Ramos (cell line): ENCODE measurements around the gene ZRANB1.
"Not testable (repeated sequence)": the region's sequence is repeated elsewhere in the genome, so short reads cannot be mapped to it uniquely, and the experiment has no call there.

Experiments
- in situ Hi-C: fragments of 300-500 bp; cut with MboI; formaldehyde crosslinking; loops from one replicate; pipeline ENCODE4 v1.14.3; 2022; ENCODE audit warnings: low sequenced_read_pairs; ENCODE audit not compliant: unreplicated experiment

Gene ZRANB1

DNA sequence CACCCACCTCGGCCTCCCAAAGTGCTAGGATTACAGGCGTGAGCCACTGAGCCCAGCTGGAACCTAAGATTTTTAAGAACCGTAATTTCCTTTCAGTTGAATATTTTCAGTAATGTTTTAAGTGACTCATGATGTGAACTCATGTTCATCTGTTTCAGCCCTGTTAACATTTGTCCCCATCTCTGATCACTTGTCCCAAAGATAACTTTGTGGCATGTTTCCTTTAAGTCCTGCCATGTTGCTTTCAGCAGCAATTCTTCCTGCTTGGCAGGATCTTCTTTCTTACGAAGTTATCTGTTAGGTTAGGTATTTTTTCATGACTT, 19.3 kb downstream of the ZRANB1 start:
- in situ Hi-C loops = no loop called here

DNA sequence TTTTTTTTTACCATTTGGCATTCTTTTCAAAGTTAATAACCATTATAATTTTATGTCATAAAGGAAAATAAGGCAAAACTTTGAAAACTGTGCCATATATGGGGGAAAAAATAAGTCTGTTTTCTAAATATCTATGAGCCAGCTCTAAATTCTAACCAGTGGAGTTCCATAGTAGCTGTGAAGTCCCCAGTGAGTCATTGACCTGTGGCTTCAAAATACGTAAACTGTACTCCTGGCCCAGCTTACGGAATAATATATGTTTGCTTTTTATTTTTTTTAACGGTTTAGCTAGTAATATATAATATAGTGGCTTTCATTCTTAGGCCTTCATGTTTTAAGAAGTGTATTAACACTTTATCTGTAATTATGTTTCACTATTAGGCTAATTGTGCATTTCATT, 20.5 kb downstream of the ZRANB1 start:
- in situ Hi-C loops = no loop called here

GRCh38 chr10:124963866-124964720, 22.2 kb downstream of the ZRANB1 start:
- in situ Hi-C loops = no loop called here

DNA sequence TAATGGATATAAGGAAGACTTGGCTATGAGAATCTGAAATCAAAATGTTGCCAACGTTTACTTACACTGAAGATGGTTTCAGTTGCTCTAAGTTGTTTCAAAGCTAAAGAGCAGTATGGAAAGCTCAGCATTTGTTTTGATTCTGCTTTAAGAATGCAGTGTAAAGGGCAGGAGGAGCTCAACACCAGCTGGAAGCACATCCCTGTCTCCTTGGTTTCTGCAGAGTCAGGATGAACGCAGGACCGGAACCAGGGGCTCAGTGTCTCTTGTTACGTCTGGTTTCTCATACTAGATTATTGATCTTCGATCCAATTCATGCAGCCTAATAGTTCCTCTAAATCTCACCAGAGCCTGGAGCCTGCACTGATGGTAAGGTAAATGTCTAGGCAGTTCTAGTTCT, 24.1 kb downstream of the ZRANB1 start:
- in situ Hi-C loops = no loop called here

GRCh38 chr10:124967255-124967654, 25.3 kb downstream of the ZRANB1 start:
- in situ Hi-C loops = no loop called here

DNA sequence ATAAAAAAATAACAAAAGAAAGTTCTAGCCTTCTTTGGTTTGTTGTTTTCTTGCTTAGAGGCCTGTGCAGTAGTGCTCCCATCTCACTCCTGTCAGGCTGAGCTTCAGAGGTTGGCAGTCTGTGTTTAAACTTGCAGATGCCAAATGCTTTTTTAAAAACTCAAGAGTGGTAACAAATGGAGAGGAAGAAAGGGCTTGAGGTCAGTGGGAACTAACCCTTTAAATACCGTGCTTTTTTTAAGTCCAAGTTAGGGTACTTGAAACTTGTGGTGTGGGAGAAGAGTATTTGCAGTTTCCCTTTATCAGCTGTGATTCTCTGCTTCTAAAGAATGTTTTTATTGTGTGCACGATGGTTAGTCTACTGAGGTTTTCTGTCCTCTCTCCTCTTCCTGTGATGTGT, 29.4 kb downstream of the ZRANB1 start:
- in situ Hi-C loops = no loop called here

DNA sequence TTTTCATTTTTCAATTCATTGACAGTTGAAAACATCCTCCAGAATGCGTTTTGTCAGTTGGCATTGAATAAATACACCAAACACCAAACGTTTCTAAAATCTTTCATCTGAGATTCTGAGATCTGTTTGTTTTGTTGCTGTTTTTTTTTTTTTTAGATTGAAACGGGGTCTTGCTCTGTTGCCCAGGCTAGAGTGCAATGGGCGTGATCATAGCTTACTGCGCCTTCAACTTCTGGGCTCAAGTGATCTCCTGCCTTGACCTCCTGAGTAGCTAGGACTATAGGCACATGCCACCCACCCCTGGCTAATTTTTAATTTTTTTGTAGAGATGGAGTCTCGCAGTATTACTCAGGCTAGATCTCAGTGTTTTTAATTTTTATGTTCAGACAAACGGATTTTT, 30.7 kb downstream of the ZRANB1 start:
- in situ Hi-C loops = no loop called here

- in situ Hi-C loops = no loop called here
Measured at GRCh38 chr10:124974131-124974530, 32.2 kb downstream of the ZRANB1 start.

DNA sequence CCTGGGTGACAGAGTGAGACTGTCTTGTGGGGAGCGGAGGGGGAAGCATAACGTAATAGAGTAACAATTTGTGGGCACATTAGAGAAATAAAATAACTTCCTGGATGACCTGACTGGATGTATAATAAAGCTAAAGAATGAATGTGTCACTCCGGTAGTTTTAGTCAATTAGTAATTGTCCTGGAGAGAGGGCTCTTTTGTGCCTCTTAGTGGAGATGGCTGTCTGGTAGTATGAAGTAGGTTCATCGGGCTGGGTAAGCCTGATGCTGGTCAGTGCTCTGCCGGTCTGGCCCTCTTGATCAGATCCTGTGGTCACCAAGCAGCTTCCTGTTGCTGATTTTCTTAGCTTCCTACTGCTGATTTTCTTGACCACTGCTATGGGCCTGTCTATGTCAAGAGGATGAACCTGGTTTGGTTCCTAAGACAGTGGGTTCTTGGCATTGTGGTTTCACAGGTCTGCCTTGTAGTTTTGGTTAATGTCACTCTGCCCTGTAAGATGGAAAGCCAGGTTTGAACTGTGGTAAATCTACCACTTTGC, 34.1 kb downstream of the ZRANB1 start:
- in situ Hi-C loops = no loop called here

DNA sequence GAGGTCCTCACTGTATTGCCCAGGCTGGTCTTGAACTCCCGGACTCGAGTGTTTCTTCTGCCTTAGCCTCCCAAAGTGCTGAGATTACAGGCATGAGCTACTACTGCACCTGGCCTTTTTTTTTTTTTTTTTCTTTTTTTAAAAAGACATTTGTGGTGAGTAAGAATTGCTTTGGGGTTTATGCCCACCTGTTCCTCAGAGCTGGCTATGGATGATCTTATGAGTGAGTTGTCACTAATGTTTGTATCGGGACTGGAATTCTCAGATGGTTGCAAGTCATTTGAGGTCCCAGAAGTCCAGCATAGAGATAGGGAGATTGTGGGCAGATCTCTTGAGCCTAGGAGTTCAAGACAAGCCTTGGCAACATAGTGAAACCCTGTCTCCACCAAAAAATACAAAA, 35.2 kb downstream of the ZRANB1 start:
- in situ Hi-C loops = no loop called here

- in situ Hi-C loops = no loop called here
Measured at GRCh38 chr10:124977648-124978375, 35.9 kb downstream of the ZRANB1 start.

DNA sequence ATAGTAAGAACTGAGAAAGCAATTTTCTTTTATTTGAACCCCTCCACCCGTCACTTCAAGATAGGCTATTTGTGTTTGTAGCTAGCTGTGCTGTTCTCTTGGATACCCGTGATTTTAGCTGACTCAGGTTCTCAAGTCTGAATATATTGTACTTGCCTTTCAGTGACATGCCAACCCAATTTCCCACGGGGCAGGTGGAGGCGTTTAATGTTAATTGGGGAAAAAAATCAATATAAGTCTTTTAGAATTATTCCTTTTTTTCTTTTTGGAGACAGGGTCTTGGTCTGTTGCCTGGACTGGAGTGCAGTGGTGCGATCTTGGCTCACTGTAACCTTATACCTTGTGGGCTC, 36.4 kb downstream of the ZRANB1 start:
- in situ Hi-C loops = no loop called here

DNA sequence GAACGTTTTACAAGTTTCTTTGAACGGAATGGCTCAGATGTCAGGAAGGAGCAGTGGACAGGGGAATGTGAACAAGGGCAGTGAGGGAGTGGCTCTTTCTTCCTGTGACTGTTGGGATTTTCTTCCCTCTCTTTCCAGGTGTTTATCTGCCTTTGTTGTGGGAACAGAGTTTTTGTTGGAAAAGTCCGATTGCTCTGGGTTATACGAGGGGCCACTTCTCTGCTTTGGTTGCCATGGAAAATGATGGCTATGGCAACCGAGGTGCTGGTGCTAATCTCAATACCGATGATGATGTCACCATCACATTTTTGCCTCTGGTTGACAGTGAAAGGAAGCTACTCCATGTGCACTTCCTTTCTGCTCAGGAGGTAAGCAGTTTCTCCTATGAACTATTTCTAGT, 41.4 kb downstream of the ZRANB1 start:
- in situ Hi-C loops = no loop called here

DNA sequence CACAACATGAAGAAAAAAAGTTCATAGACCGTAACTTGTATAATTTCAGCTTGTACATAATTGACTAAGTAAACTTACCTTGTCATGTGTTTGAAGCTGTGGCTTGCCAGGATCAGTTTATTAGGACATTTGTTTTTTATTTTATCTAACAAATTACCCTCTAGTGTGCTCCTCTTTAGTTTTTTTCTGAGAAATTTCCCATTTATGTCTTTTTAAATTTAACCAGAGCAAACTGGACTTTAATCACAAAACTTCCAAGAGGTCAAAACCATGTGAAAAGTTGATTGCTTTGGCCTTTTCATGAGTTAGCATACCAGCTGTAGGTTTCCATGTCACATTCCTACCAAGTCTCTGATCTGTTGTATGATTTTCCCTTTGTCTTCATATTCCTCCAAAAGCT, 42.5 kb downstream of the ZRANB1 start:
- in situ Hi-C loops = no loop called here

- in situ Hi-C loops = no loop called here
Measured at GRCh38 chr10:124985162-124985561, 43.2 kb downstream of the ZRANB1 start.

DNA sequence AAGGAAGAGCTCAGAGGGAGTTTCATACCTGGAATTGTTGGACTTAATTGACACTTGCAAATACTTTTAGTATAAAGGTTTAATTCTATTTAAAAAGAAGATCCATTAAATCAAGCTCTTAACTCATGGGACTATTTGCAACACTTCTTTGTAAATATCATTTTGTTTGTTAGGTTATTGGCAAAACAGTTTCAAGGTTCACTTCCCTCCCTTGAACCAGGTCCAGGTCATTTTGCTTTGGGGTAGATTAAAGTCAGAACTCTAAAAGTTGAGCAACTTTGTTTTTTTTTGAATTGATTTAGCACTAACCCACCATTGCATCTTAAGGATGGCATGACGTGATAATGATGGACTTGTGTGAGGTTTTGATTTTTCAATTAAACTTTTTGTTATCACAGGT, 45.9 kb downstream of the ZRANB1 start:
- in situ Hi-C loops = no loop called here

DNA sequence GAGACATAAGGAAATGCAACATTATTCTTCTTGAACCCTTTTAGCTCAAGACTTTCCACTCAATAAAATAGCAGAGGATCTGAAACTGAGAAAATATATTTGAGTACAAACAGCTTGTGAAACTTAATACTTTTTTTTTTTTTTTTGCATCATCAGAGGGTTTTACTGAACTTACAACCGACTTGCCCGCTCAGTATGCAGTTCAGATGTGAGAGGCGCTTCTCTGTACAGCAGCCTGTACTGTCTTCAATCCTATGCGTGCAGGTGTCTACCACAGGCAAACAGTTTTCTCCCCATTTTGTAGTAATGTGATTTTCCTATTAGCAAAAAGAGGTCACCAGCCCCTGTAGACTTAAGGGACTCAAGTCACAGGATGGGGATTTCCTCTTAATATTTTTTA, 46.8 kb downstream of the ZRANB1 start:
- in situ Hi-C loops = not testable (repeated sequence)

DNA sequence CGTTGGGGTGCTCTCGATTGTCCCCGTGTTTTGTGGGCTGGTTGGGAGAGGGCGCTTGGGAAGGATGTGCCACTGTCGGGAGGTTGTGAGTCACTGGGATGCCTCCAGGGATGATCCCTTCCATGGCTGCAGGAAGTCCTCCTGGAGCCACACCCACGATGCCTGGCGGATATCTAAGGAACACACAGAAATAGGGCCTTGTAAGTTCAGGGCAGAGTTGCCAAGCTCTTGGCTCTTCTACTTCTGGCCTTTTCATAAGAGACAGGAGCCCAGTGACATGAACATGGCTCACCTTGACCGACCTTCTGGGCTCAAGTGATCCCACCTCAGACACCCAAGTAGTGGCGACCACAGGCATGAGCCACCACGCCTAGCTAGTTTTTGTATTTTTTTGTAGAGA, 47.6 kb downstream of the ZRANB1 start:
- in situ Hi-C loops = no loop called here

- in situ Hi-C loops = no loop called here
Measured at GRCh38 chr10:124990671-124991625, 49.0 kb downstream of the ZRANB1 start.

- in situ Hi-C loops = no loop called here
Measured at GRCh38 chr10:124991835-124992234, 49.9 kb downstream of the ZRANB1 start.
